GM13977 (cell line): Measurements from ENCODE around the gene ADAR.

Experiments used
- DNase-seq: peaks from one replicate; pipeline ENCODE4 v3.0.0; 2012; ENCODE audit warnings: low spot score
- CTCF ChIP-seq: IDR thresholded peaks from 2 replicates; pipeline ENCODE4 v1.5.1; 2012; ENCODE audit warnings: mild to moderate bottlenecking, control low read depth; ENCODE audit not compliant: insufficient read depth; ENCODE audit errors: extremely low read depth, missing control alignments
- in situ Hi-C: fragments of 300-500 bp; cut with MboI; formaldehyde crosslinking; loops from one replicate; pipeline ENCODE4 v1.12.0; 2022; ENCODE audit warnings: low sequenced_read_pairs, low pct_unique_long_range_greater_than_20kb, mixed read lengths, inconsistent platforms; ENCODE audit not compliant: unreplicated experiment

The ADAR gene

GRCh38 chr1:154533952-154534844, 73.8 kb downstream of the ADAR start:
- TF ChIP-seq CTCF = no peak
- DNase-seq = no peak
- in situ Hi-C loops = no loop called here
